ENCODE results near the gene ESR1. TPM values are rescaled to one million over a fixed set of nuclear protein-coding genes. Genes with fewer than 3 reads are reported as not detected.

Gene ESR1
- total and polyA plus RNA-seq, 9 donors: 0.44 to 2.5 (median 1.1) TPM

DNA sequence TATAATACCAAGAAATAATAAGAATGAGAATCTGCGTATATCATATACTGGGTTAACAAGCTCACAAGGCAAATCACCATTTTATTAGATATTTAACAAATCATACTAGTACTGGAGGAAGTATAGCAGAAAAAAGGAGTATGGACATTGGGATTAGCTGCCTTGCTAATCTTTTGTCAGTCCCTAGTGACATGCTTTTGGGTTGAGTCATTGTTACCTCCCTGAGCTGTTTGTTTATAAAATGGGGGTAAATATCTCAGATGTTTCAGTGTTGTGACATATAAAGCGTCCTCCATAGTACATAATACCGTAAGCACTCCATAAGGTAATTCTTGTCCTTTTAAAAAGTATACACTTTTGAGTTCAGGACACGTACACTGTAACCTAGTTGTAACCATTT lies 107.0 kb downstream of the ESR1 start:
- no peak for DNase-seq
- H3K27me3 ChIP-seq (ENCODE audit: control insufficient read depth, insufficient read depth, low read length): no peaks in the 10 kb centered on the region
- H3K4me1 ChIP-seq (ENCODE audit: control insufficient read depth, insufficient read depth, low read length): no peaks in the 10 kb centered on the region
- H3K27ac ChIP-seq (ENCODE audit: low read length): no peak overlapping the region
- no peak overlapping the region for H3K4me3 ChIP-seq (ENCODE audit: low read length)
- no CpG with 5 or more reads among the region's 4 CpGs for WGBS (ENCODE audit: insufficient coverage)
- H3K36me3 ChIP-seq (ENCODE audit: control insufficient read depth, insufficient read depth, low read length): no peaks in the 10 kb centered on the region
- H3K9me3 ChIP-seq (replicated peaks; ENCODE audit: control insufficient read depth, low read depth, low read length): no peaks in the 10 kb centered on the region

DNA sequence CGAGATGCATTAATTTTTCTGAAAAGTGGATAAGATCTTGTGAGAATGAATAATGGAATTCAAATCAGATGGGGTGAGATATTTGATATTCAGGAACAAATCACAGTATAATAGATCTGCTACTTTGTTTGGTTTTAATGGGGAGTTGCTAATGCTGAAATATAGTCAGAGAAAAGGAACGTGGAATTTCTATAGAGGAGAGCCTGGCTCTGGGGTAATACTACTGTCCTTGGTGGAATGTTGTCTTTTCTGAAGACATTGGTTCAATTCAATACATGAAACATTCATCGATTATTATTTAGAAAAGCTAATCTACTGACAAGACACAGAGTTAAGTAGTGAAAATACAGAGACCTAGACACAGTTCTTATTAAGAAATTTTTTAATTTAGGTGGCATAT lies 108.6 kb downstream of the ESR1 start:
- no peaks in the 10 kb centered on the region for H3K36me3 ChIP-seq (ENCODE audit: control insufficient read depth, insufficient read depth, low read length)
- no peak overlapping the region for H3K4me3 ChIP-seq (ENCODE audit: low read length)
- no peaks in the 10 kb centered on the region for H3K4me1 ChIP-seq (ENCODE audit: control insufficient read depth, insufficient read depth, low read length)
- H3K9me3 ChIP-seq (replicated peaks; ENCODE audit: control insufficient read depth, low read depth, low read length): no peaks in the 10 kb centered on the region
- no peak for DNase-seq
- no peaks in the 10 kb centered on the region for H3K27me3 ChIP-seq (ENCODE audit: control insufficient read depth, insufficient read depth, low read length)
- 50% methylated on average over 1 of the region's 3 CpGs for WGBS (ENCODE audit: insufficient coverage)
- H3K27ac ChIP-seq (ENCODE audit: low read length): no peak overlapping the region

DNA sequence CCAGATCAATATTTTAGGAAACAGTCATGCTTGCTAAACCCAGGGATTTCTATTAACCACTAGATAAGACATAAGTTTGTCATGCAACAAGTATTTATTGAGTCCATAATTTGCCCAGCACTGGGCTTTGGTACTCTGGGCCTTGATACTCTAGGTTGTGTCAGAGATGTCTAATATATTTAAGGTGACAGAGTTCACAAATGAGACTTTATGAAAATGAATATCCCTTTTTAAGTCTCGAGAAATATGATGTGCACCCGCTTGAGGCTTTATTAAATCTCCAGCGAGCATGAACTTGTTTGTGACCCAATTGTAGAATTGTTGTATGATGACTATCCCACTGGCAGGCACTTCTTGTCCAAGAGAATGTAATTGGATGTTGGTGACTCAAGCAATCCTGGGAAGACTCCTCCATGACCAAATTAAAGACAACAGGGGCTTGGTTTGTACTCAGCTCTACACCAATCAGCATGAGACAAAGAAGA lies 109.2 kb downstream of the ESR1 start:
- Histone ChIP-seq H3K4me1 (ENCODE audit: control insufficient read depth, insufficient read depth, low read length) (no peaks in the 10 kb centered on the region), H3K27me3 (ENCODE audit: control insufficient read depth, insufficient read depth, low read length) (no peaks in the 10 kb centered on the region), H3K4me3 (ENCODE audit: low read length) (no peak overlapping the region), H3K36me3 (ENCODE audit: control insufficient read depth, insufficient read depth, low read length) (no peaks in the 10 kb centered on the region), H3K27ac (ENCODE audit: low read length) (no peak overlapping the region), H3K9me3 (replicated peaks; ENCODE audit: control insufficient read depth, low read depth, low read length) (no peaks in the 10 kb centered on the region)
- no peak for DNase-seq
- WGBS (ENCODE audit: insufficient coverage): no CpG with 5 or more reads among the region's 3 CpGs

DNA sequence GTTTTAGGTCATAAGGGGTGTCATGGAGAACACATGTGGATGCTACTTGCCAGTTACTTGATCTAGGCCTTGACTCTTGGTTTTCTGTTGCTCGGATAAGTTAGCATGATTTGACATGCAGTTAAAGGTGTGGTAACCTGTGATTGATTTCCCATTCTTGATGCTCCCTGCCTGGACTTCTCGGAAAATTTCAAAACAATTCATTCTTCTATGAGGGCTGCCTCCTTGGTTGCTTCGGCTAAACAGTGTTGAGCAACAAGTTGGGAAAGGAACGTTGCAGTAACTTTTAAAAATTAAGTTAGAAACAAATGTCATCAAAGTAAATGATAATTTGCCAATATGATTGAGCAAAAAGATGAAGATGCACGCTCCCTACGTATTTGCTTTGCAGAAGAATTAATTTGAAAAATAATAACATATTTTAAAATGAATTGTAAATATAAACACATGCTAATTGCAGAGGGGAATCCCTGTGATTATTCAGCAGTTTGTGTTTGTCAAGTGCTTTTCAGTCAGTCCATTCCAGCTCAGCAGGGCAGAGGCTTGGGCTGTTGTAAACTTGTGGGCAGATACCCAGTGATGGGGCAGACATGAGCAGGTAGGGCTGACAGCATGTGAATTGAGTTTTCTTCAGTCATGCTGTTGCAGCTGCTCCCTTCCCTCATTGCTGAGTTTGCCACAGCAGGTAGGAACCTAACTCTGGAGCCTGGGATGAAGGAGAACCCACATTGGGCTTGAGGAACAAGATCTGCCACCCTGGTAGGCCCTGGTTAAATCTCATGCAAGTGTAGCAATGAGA lies 110.2 kb downstream of the ESR1 start:
- no peaks in the 10 kb centered on the region for H3K9me3 ChIP-seq (replicated peaks; ENCODE audit: control insufficient read depth, low read depth, low read length)
- DNase-seq: no peak
- H3K36me3 ChIP-seq (ENCODE audit: control insufficient read depth, insufficient read depth, low read length): no peaks in the 10 kb centered on the region
- H3K27ac ChIP-seq (ENCODE audit: low read length): no peak overlapping the region
- H3K4me1 ChIP-seq (ENCODE audit: control insufficient read depth, insufficient read depth, low read length): no peaks in the 10 kb centered on the region
- no peaks in the 10 kb centered on the region for H3K27me3 ChIP-seq (ENCODE audit: control insufficient read depth, insufficient read depth, low read length)
- no peak overlapping the region for H3K4me3 ChIP-seq (ENCODE audit: low read length)
- WGBS (ENCODE audit: insufficient coverage): no CpG with 5 or more reads among the region's 6 CpGs

DNA sequence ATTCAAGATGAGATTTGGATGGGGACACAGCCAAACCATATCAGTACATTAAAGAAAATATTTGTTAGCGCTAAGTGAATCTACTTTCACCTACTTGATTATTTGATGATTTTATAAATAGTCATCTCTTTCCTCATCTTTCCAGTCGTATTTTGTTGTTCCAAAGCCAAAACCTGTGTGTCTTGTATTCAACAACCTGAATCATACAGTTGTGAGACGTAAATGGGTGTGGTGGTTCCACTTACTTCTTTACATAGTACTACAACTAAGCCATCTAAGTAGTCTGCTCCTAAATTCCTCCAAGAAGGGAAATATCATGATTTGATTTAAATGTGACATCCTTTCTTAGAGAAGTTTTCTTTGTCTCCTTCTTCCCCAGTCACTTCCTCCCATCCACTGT lies 132.8 kb downstream of the ESR1 start:
- Histone ChIP-seq H3K4me1 (ENCODE audit: control insufficient read depth, insufficient read depth, low read length) (no peaks in the 10 kb centered on the region), H3K27ac (ENCODE audit: low read length) (no peak overlapping the region), H3K36me3 (ENCODE audit: control insufficient read depth, insufficient read depth, low read length) (no peaks in the 10 kb centered on the region), H3K4me3 (ENCODE audit: low read length) (no peak overlapping the region), H3K9me3 (replicated peaks; ENCODE audit: control insufficient read depth, low read depth, low read length) (no peaks in the 10 kb centered on the region), H3K27me3 (ENCODE audit: control insufficient read depth, insufficient read depth, low read length) (no peaks in the 10 kb centered on the region)
- no CpG with 5 or more reads among the region's 3 CpGs for WGBS (ENCODE audit: insufficient coverage)
- no peak for DNase-seq

DNA sequence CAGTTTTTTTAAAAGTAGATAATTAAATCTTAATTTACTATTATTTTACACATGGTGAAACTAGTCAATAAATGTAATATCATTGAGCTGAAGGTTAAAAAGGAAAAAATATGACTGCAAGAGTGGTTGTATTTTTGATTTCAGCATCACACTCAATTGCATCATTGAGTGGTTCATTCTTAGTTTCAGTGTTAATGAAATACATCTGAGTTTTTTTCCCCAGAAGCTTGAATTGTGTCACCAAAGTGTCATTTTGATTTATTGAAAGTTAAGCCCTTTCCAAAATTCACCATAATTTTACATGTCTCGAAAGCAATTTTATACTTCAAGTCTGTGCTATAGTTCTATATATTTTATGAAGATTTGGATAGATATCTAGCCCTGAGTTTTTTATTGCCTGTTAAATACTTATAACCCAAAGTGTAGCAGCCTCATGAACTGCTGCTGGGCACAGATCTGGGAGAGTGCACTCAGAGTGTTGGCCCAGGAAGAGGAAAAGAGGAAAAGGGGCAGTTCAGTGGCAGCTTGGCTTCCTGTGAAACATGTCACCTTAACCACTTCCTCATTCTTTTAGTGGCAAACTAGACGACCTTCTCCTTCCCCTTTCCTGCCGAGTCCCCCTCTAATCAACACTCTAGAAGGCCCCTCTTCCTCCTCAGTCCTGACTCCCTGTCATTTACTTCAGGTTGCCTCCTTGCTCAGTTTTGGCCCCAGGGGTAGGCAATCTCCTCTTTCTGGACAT lies 140.7 kb downstream of the ESR1 start:
- no peak overlapping the region for H3K4me3 ChIP-seq (ENCODE audit: low read length)
- DNase-seq: peak; percentile 29
- 17% methylated on average over 2 of the region's 3 CpGs for WGBS (ENCODE audit: insufficient coverage)
- H3K9me3 ChIP-seq (replicated peaks; ENCODE audit: control insufficient read depth, low read depth, low read length): no peaks in the 10 kb centered on the region
- no peaks in the 10 kb centered on the region for H3K27me3 ChIP-seq (ENCODE audit: control insufficient read depth, insufficient read depth, low read length)
- H3K27ac ChIP-seq (ENCODE audit: low read length): no peak overlapping the region
- H3K36me3 ChIP-seq (ENCODE audit: control insufficient read depth, insufficient read depth, low read length): no peaks in the 10 kb centered on the region
- no peaks in the 10 kb centered on the region for H3K4me1 ChIP-seq (ENCODE audit: control insufficient read depth, insufficient read depth, low read length)

DNA sequence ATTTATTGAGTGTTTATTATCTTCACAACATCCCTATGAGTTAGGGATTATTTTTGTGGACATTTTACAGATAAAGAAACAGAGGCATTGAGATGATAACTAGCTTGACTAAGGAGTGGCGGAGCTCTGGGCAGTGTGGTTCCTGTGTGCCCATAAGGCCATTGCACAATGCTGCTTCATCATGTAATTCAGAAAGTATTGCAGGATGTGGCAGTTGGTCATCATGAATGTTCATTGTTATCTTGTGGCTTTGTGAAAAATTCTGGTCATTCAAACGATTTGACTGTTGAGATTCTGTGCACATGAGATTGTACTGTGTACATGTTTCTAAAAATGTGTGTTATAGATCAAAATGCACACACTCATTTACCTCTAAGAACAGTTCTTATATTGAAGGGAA lies 150.8 kb downstream of the ESR1 start:
- H3K4me1 ChIP-seq (ENCODE audit: control insufficient read depth, insufficient read depth, low read length): no peaks in the 10 kb centered on the region
- no peak overlapping the region for H3K27ac ChIP-seq (ENCODE audit: low read length)
- H3K9me3 ChIP-seq (replicated peaks; ENCODE audit: control insufficient read depth, low read depth, low read length): no peaks in the 10 kb centered on the region
- H3K36me3 ChIP-seq (ENCODE audit: control insufficient read depth, insufficient read depth, low read length): no peaks in the 10 kb centered on the region
- no peaks in the 10 kb centered on the region for H3K27me3 ChIP-seq (ENCODE audit: control insufficient read depth, insufficient read depth, low read length)
- DNase-seq: no peak
- no peak overlapping the region for H3K4me3 ChIP-seq (ENCODE audit: low read length)
- WGBS (ENCODE audit: insufficient coverage): 91% methylated on average over 1 of the region's 2 CpGs

DNA sequence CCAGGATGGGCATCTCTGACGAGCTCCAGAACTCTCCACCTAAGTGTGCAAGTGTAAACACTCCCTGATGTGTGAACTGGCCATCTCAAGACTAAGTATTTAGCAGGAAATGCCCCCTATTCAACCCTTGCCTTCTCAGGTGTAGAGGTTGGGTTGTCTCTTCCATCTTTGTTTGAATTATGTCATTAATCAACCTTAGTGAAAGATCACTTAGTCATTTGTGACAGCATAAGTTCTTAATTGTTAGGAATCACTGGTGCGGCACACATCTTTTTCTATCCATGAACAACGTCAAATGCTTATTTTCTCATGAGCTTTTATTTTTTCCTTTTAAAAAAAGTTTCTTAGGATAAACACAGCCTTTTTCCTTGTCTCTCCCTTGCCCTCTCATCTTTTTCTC lies 151.6 kb downstream of the ESR1 start:
- H3K4me3 ChIP-seq (ENCODE audit: low read length): no peak overlapping the region
- WGBS (ENCODE audit: insufficient coverage): 94% methylated on average over 2 of the region's 3 CpGs
- DNase-seq: no peak
- no peak overlapping the region for H3K27ac ChIP-seq (ENCODE audit: low read length)
- no peaks in the 10 kb centered on the region for H3K27me3 ChIP-seq (ENCODE audit: control insufficient read depth, insufficient read depth, low read length)
- no peaks in the 10 kb centered on the region for H3K36me3 ChIP-seq (ENCODE audit: control insufficient read depth, insufficient read depth, low read length)
- H3K9me3 ChIP-seq (replicated peaks; ENCODE audit: control insufficient read depth, low read depth, low read length): no peaks in the 10 kb centered on the region
- H3K4me1 ChIP-seq (ENCODE audit: control insufficient read depth, insufficient read depth, low read length): no peaks in the 10 kb centered on the region

DNA sequence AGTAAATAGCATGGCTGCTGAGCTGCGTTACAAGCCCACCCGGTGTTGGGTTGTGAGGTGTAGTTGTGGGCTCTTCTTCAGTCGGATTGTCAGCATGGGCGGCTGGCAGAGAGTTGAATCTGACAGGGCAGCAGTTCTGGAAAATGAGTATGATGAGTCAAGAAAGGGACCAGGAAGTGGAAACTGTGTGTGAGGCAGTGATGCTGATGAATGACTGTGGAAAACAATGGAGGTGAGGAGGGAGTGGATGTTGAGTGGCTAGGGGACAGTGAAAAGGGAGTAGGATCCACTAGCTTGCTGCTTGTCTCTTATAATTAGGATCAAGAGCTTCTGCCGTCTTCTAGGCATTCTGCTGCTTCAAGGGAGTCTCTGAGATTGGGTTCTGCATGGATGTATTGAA lies 154.3 kb downstream of the ESR1 start:
- 70% methylated on average over 4 of the region's 5 CpGs for WGBS (ENCODE audit: insufficient coverage)

DNA sequence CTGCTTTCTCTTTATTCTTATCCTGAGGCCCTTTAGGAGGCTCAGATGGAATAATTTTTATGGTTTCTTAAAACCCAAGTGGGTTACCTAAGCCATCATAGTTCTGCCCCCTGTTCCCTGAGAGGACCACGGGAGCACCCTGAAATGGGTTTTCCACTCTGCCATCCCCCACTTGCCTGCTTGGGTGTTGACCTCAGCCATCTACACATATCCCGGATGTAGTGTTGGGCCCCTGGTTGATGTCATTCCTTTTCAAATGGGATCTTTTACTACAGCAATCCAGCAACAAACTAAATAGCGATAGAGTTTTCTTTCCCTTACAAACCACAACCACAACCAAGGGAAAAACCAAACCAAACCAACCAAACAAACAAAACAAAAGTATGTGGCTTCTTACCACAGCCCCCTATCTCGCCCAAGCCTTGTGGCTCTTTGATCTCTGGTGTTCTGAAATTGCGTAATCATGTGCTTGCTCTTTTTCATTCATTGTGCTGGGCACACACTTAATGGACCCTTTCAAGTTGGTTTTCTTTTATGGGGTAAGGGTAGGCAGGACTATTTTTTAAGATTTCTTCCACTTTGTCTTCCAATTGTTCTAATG lies 154.9 kb downstream of the ESR1 start:
- Histone ChIP-seq H3K4me1 (ENCODE audit: control insufficient read depth, insufficient read depth, low read length) (no peaks in the 10 kb centered on the region), H3K4me3 (ENCODE audit: low read length) (no peak overlapping the region), H3K9me3 (replicated peaks; ENCODE audit: control insufficient read depth, low read depth, low read length) (no peaks in the 10 kb centered on the region), H3K36me3 (ENCODE audit: control insufficient read depth, insufficient read depth, low read length) (no peaks in the 10 kb centered on the region), H3K27me3 (ENCODE audit: control insufficient read depth, insufficient read depth, low read length) (no peaks in the 10 kb centered on the region), H3K27ac (ENCODE audit: low read length) (no peak overlapping the region)
- DNase-seq: no peak
- WGBS (ENCODE audit: insufficient coverage): 95% methylated on average over 2 of the region's 5 CpGs

More for the DNA sequence above, 154.3 kb downstream of the ESR1 start:
- Histone ChIP-seq H3K4me3 (ENCODE audit: low read length) (no peak overlapping the region), H3K27ac (ENCODE audit: low read length) (no peak overlapping the region), H3K4me1 (ENCODE audit: control insufficient read depth, insufficient read depth, low read length) (no peaks in the 10 kb centered on the region), H3K9me3 (replicated peaks; ENCODE audit: control insufficient read depth, low read depth, low read length) (no peaks in the 10 kb centered on the region), H3K36me3 (ENCODE audit: control insufficient read depth, insufficient read depth, low read length) (no peaks in the 10 kb centered on the region), H3K27me3 (ENCODE audit: control insufficient read depth, insufficient read depth, low read length) (no peaks in the 10 kb centered on the region)
- no peak for DNase-seq
